K562 (cell line): ENCODE measurements around the gene TOR1AIP1. TPM values are rescaled to one million over a fixed set of nuclear protein-coding genes. Genes with fewer than 3 reads are reported as not detected.

ENCODE experiments used
- ATAC-seq: fragments of 200-7000 bp; cut with Tn5 transposase; 3 replicates; pipeline ENCODE4 v1.9.1; 2020; ENCODE audit warnings: moderate library complexity
- BruUV-seq: library from RNA; stranded (reverse); fragments of 400-500 nt; replicated peaks from 2 replicates; lab custom pipeline; 2021; lab: Mats Ljungman, UMichigan
- CTCF ChIA-PET: fragments of 300-600 bp; formaldehyde crosslinking; extraction: SDS; loops from one replicate; lab custom pipeline; 2021; ENCODE audit warnings: low intra/inter-chr PET ratio; lab: Yijun Ruan, JAX
- POLR2A ChIA-PET: fragments of 300-600, 350-650 bp; sonication (Branson Sonifier 250); formaldehyde crosslinking; extraction: SDS; loops from one replicate; lab custom pipeline; 2021; ENCODE audit warnings: antibody characterized with exemption, inconsistent platforms; lab: Yijun Ruan, JAX
- DNase-seq, 4 experiments: peaks; one replicate each; pipeline versions ENCODE4 v3.0.0 to v3.0.0-alpha.2; 2011 to 2018; ENCODE audit warnings: low spot score in 3 of 4, mixed read lengths in 3 of 4; ENCODE audit errors: extremely low read depth in 1 of 4
- FAIRE-seq: peaks from 2 replicates; lab custom pipeline; 2011; peaks lifted over from hg19 to GRCh38; lab: Jason Lieb, UNC
- H2AFZ ChIP-seq: 2 replicates; pipeline ENCODE4 v1.6.0; 2011; ENCODE audit warnings: low read depth, low read length, control low read depth, inconsistent platforms
- H3K27ac ChIP-seq: fragments of 200-600 bp; 3 replicates; pipeline ENCODE4 v1.8.0; 2011; ENCODE audit warnings: low read depth, mild to moderate bottlenecking, control low read depth, inconsistent platforms, low read length, moderate library complexity, mixed read lengths; ENCODE audit errors: extremely low read depth
- H3K27me3 ChIP-seq, 2 experiments: fragments of 300-600 bp in 1 of 2; 2 replicates in 1 of 2; 3 replicates in 1 of 2; pipeline versions ENCODE4 v1.6.0 to v1.8.0; 2011; ENCODE audit warnings: inconsistent platforms in 2 of 2, low read length in 2 of 2, mild to moderate bottlenecking in 1 of 2, mixed read lengths in 1 of 2, moderate library complexity in 1 of 2; ENCODE audit not compliant: control insufficient read depth in 2 of 2, insufficient read depth in 2 of 2
- H3K36me3 ChIP-seq: fragments of 300-600 bp; 3 replicates; pipeline ENCODE4 v1.8.0; 2011; ENCODE audit warnings: mild to moderate bottlenecking, low read length, inconsistent platforms; ENCODE audit not compliant: control insufficient read depth, insufficient read depth
- H3K4me1 ChIP-seq, 2 experiments: fragments of 200-600 bp in 1 of 2; replicated peaks in 1 of 2; 2 replicates in 1 of 2; 3 replicates in 1 of 2; pipeline versions ENCODE4 v1.5.1 to v1.8.0; 2011; ENCODE audit warnings: inconsistent platforms in 2 of 2, low read length in 2 of 2, mild to moderate bottlenecking in 1 of 2, mixed read lengths in 1 of 2, moderate library complexity in 1 of 2; ENCODE audit not compliant: control insufficient read depth in 2 of 2, insufficient read depth in 2 of 2
- H3K4me2 ChIP-seq: 2 replicates; pipeline ENCODE4 v1.6.1; 2011; ENCODE audit warnings: low read length, control low read depth, inconsistent platforms, mixed read lengths; ENCODE audit not compliant: insufficient read depth
- H3K4me3 ChIP-seq: fragments of 200-600 bp; sonication (generic), shearing (Covaris generic); 2 replicates; pipeline ENCODE4 v1.5.1; 2016; ENCODE audit warnings: control low read depth, inconsistent platforms
- H3K79me2 ChIP-seq: fragments of 200-600 bp; 3 replicates; pipeline ENCODE4 v1.8.0; 2011; ENCODE audit warnings: low read length, inconsistent platforms; ENCODE audit not compliant: control insufficient read depth, insufficient read depth
- H3K9ac ChIP-seq, 2 experiments: 2 replicates each; pipeline versions ENCODE4 v1.6.0 to v1.6.1; 2011; ENCODE audit warnings: low read depth in 2 of 2, low read length in 2 of 2, control low read depth in 1 of 2, inconsistent platforms in 1 of 2, mild to moderate bottlenecking in 1 of 2, mixed read lengths in 1 of 2; ENCODE audit not compliant: insufficient read depth in 1 of 2
- H3K9me1 ChIP-seq: one replicate; pipeline ENCODE4 v1.6.0; 2011; ENCODE audit warnings: inconsistent platforms, mild to moderate bottlenecking, low read length, moderate library complexity; ENCODE audit not compliant: control insufficient read depth, insufficient read depth
- H3K9me3 ChIP-seq: replicated peaks from 2 replicates; pipeline ENCODE4 v1.5.1; 2011; ENCODE audit warnings: low read depth, low read length, inconsistent platforms; ENCODE audit not compliant: control insufficient read depth, insufficient read depth
- H4K20me1 ChIP-seq: replicated peaks from 2 replicates; pipeline ENCODE4 v1.6.1; 2011; ENCODE audit warnings: low read length, inconsistent platforms, mixed read lengths; ENCODE audit not compliant: control insufficient read depth, insufficient read depth
- AFF4 ChIP-seq: sonication (generic); formaldehyde crosslinking; IDR thresholded peaks from 2 replicates; pipeline ENCODE4 v1.8.0; 2023; ENCODE audit warnings: mild to moderate bottlenecking, missing genetic modification reagents
- BCOR ChIP-seq: fragments of 450-650 bp; IDR thresholded peaks from 2 replicates; pipeline ENCODE4 v1.6.1; 2016
- EWSR1 ChIP-seq: fragments of 450-650 bp; IDR thresholded peaks from 2 replicates; pipeline ENCODE4 v1.6.1; 2018; ENCODE audit warnings: borderline replicate concordance, mild to moderate bottlenecking, low read depth, moderate library complexity; ENCODE audit not compliant: partially characterized antibody
- GTF2F1 ChIP-seq: IDR thresholded peaks from 2 replicates; pipeline ENCODE4 v1.6.1; 2011; ENCODE audit warnings: low read depth, low read length, improper control_type of control experiment
- HBP1 ChIP-seq: fragments of 450-650 bp; formaldehyde crosslinking; IDR thresholded peaks from 2 replicates; pipeline ENCODE4 v1.4.0; 2022; ENCODE audit warnings: missing genetic modification characterization
- SIX5 ChIP-seq, 2 experiments: IDR thresholded peaks; 2 replicates each; pipeline ENCODE4 v1.6.1; 2011; ENCODE audit warnings: low read length in 2 of 2, borderline replicate concordance in 1 of 2, low read depth in 1 of 2, mild to moderate bottlenecking in 1 of 2, moderate library complexity in 1 of 2; ENCODE audit not compliant: insufficient read depth in 1 of 2
- TSC22D4 ChIP-seq: fragments of 450-650 bp; IDR thresholded peaks from 2 replicates; pipeline ENCODE4 v1.6.1; 2016; ENCODE audit warnings: missing genetic modification characterization, missing biosample characterization, control low read depth
- ZNF134 ChIP-seq: fragments of 250-450 bp; sonication (Bioruptor Pico); conservative IDR thresholded peaks from 2 replicates; pipeline ENCODE4 v1.4.0; 2020
- WGBS: fragments of 100-300 bp; shearing (Covaris generic); methylation state at CpG from one replicate; pipeline ENCODE4 v1.1.6; 2016; ENCODE audit warnings: low coverage, mixed read lengths; ENCODE audit not compliant: insufficient coverage; ENCODE audit errors: missing lambda C conversion rate; 5-methylcytosine and 5-hydroxymethylcytosine counted together
- in situ Hi-C: fragments of 300-500 bp; cut with MboI; formaldehyde crosslinking; loops from 4 replicates; pipeline ENCODE4 v1.15.0; 2018; ENCODE audit warnings: inconsistent platforms, mixed read lengths
- intact Hi-C: fragments of 100-400 bp; cut with micrococcal nuclease; formaldehyde crosslinking; loops from 2 replicates; pipeline ENCODE4 v1.14.2; 2022
- polyA plus RNA-seq, 8 experiments: library from polyadenylated mRNA; depleted of rRNA in 4 of 8; stranded (reverse) in 5 of 8; unstranded in 3 of 8; fragments of >200 nt; fragmentation: Nextera tagmentation in 2 of 8; fragmentation: Illumina TruSeq in 1 of 8; extraction: Ambion mirVana in 2 of 8; extraction: Trizol in 1 of 8; gene quantifications; 2 replicates each; pipeline versions ENCODE4 v1.2.1 to v1.2.3, GENCODE V29; 2011 to 2014; ENCODE audit warnings: inconsistent platforms in 1 of 8, missing spikeins in 1 of 8
- total RNA-seq, 7 experiments: library from RNA; depleted of rRNA in 6 of 7; stranded (reverse); fragments of >200 nt in 6 of 7; fragmentation: Illumina TruSeq in 2 of 7; extraction: Trizol in 2 of 7; gene quantifications; 2 replicates each; pipeline versions ENCODE4 v1.2.1 to v1.2.3, GENCODE V29; 2011 to 2021; ENCODE audit warnings: low replicate concordance in 1 of 7

TOR1AIP1 gene
- total and polyA plus RNA-seq, 9 of the 15 experiments (the other 6 are each of a cell fraction or from before 2014, with no cell fraction given) = 18.1 to 46.9 (median 35.5) TPM

GRCh38 chr1:179872558-179872957 lies 9.5 kb upstream of the TOR1AIP1 start:
- Histone ChIP-seq H3K9me1 (no peaks in the 10 kb centered on the region), H3K27me3 (no peaks in the 10 kb centered on the region), H2AFZ (no peak overlapping the region), H3K9ac (no peak overlapping the region), H3K4me2 (no peak overlapping the region), H4K20me1 (no peaks in the 10 kb centered on the region), H3K27ac (no peak overlapping the region), H3K36me3 (peaks cover 80% of the 10 kb centered on the region), H3K9me3 (no peaks in the 10 kb centered on the region), H3K79me2 (peaks cover 92% of the 10 kb centered on the region), H3K4me3 (no peak overlapping the region), H3K4me1 (peaks cover 6 to 8% of the 10 kb centered on the region in 2 experiments; a peak in 3 of 5 replicates)
- FAIRE-seq (no peak), ATAC-seq (no peak), DNase-seq (no peak)
- WGBS = 89% methylated on average over 5 of the region's 5 CpGs
- no TSS peak for BruUV-seq
- ChIA-PET CTCF (no interaction called here), POLR2A (no interaction called here)
- in situ Hi-C loops = loop anchor here (5.0 kb wide), 1 partner anchor 300 kb away; no protein-coding TSS in a partner anchor
- TF ChIP-seq TSC22D4 (tag) (no peak), GTF2F1 (0 out of 2 replicates have a peak, but pooled peaks have one; percentile 13)
- intact Hi-C loops = no loop called here

GRCh38 chr1:179873438-179873851 lies 8.6 kb upstream of the TOR1AIP1 start:
- CTCF ChIA-PET = no interaction called here
- Histone ChIP-seq H3K9ac (no peak overlapping the region), H3K4me3 (no peak overlapping the region), H3K27me3 (no peaks in the 10 kb centered on the region), H3K9me1 (no peaks in the 10 kb centered on the region), H3K79me2 (peaks cover 90% of the 10 kb centered on the region), H3K27ac (no peak overlapping the region), H3K36me3 (peaks cover 71% of the 10 kb centered on the region), H3K4me2 (no peak overlapping the region), H3K4me1 (peaks cover 9 to 11% of the 10 kb centered on the region in 2 experiments; a peak in 3 of 5 replicates), H4K20me1 (no peaks in the 10 kb centered on the region), H2AFZ (no peak overlapping the region), H3K9me3 (no peaks in the 10 kb centered on the region)
- intact Hi-C loops = no loop called here
- WGBS = 98% methylated on average over 2 of the region's 2 CpGs
- FAIRE-seq = no peak
- POLR2A ChIA-PET = interaction anchor here (1.2 to 2.8 kb wide), 4 partner anchors 9 to 13 kb away, joined by 4 to 10 read pairs (median 6); no protein-coding TSS in a partner anchor
- no peak for DNase-seq
- no TSS peak for BruUV-seq
- in situ Hi-C loops = loop anchor here (5.0 kb wide), 1 partner anchor 299 kb away; no protein-coding TSS in a partner anchor
- no peak for ATAC-seq
- TF ChIP-seq EWSR1 (no peak), HBP1 (CRISPR knock-in tag) (no peak), AFF4 (CRISPR knock-in tag) (no peak), BCOR (no peak), SIX5 (IDR thresholded peaks at IDR 0.05; ENCODE audit: borderline replicate concordance in 1 of 2, insufficient read depth in 1 of 2, low read depth in 1 of 2, low read length in 2 of 2) (no peak), ZNF134 (CRISPR knock-in tag) (no peak)
